Activated CD8-positive, alpha-beta memory T cell treated with anti-CD3 and anti-CD28 coated beads for 48 hours (primary cell): ENCODE data around the gene KRTAP10-1.

Experiments
- DNase-seq, 3 experiments: peaks; one replicate each; pipeline ENCODE4 v3.0.0-alpha.2; 2020; ENCODE audit warnings: low read depth in 2 of 3, low spot score in 2 of 3

KRTAP10-1 gene

DNA sequence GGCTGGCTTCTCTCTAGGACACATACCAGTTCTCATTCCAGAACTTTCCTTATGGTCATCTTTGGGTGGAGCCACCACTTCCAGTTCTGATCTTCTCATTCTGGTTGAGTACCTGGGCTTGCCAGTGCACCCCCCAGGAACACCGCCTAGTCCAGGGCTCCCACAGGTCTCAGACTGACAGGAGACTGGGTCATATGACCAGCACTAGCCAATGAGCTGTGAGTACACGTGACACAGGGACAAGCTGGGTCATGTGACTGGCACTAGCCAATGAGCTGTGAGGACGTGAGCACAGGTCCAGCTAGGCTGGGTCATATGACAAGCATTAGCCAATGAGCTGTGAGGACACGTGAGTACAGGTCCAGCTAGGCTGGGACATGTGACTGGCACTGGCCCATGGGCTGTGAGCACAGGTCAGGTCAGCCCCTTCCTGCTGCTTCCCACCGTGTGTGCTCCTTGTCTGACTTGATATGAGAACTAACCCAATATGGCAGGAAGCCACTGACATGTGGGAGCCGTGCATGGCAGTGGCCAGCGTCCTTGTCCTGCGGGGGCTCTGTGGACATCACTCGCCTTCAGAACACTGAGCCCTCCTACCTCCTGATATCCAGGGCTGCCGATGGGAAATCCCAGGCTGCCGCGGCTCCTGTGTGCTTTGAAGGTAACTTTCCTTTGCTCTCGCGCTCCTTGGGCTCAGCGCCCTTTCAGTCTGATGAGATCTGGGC, 22.7 kb downstream of the KRTAP10-1 start:
- no peak for DNase-seq

DNA sequence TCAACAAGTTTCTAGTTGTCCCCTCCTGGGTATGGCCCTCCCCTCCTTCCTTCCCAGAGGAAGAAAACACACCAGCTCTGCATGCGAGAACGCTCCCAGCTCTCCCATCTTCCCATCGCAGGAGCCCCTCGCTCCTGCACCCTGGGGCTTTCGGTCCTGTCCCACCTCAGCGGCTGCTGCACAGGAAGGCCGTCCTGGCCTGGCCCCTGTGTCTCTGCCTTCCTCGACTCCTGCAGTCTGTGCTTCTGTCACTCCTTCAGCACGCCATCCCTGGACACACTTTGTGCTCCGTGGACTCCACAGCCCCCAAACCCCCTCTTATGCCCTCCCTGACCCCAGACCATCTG, 23.2 kb downstream of the KRTAP10-1 start:
- no peak for DNase-seq

DNA sequence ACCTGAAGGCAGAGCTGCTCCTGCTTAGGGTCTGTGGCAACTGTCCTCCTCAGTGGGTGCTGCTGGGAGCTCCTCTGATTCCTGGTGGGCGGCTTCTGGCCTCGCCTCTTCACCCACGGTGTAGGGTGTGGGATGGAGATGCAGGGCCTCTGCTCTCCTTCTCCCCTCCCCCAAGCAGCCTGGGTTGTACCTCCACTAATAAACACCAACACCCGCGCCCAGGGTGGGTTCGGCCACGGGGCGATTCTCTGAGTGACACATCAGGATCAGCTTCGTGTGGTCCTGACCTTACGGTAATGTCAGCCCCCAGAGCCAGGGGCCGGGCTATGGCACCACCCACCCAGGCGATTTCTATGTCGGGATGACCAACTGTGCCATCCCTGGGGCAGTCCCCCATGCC, 23.7 kb downstream of the KRTAP10-1 start:
- DNase-seq, result no peak

DNA sequence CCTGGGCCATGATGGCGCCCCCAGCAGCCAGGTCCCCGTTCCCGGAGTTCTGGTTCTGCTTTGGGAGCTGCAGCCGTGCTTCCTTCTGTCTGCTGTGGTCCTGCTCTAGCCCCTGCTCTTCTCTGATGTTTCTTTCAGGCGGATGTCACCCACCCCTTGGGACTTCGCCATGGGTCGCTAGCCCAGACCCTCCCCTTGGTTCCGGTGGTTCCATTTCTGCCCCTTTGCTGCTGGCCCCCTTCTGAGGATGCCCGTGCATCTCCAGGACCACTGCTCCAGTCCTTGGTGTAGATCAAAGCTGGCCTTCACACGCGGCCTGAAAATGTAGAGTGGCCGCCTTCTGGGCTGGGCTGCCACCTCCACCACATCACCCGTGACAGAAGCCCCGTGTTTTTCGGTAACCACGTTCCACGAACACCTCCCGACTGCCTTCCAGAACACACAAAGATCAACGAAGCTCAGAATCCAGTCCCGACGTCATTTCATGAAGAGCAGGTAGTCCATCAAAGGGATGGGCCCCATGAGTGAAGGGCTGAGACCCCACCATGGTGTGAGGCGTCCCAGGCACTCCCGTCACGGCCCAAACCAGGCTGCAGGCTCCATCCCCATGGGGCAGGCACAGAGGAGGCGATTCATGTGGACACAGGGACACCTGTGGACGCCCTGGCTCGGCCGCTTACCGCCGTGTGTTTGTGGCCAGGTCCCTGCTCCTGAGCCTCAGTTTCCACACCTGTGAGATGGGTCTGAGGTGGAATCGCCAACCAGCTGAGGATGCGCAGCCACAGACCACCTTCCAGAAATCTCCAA, 24.4 kb downstream of the KRTAP10-1 start:
- no peak for DNase-seq

DNA sequence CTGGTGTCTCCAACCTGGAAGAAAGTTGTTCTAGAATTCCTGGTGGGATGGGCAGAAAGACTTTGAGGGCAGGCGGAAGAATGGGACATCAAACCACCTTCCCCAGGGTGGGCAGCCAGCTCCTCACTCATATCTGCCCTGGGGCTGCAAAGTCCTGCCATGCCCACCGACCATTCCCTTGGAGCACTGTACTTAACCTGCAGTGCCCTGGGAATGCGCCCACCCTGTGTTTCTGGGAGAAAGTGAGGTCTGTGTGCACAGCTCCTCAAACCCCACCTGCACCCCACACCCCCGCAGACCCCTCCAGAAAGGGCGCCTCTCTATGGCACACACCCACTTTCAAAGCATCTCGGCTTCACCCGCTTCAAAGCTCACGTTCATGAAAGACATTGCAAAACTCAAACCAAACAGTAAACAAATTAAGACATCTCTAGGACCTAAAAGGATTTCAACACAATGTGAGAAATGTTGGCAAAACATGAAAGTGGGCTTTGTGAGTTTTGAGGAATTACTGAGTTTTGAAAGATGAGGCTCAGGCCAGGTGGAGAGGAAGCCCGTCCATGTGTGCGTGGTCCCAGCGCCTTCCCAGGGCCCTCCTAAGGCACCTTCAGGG, 25.1 kb downstream of the KRTAP10-1 start:
- no peak for DNase-seq

DNA sequence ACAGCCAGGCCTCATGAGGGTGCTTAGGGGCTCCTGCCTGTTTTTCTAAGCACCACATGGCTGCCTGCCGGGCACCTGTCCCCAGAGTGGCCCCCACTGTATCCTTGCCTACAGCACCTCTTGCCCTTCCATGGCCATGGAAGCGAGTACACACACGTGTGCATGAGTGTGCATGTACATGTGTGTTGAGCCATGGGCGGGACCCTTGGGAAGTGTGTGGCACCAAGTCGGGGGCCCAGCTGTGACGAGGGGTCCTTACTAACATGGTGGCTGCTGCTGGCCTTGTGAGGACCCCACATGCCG, 25.8 kb downstream of the KRTAP10-1 start:
- DNase-seq, result no peak

DNA sequence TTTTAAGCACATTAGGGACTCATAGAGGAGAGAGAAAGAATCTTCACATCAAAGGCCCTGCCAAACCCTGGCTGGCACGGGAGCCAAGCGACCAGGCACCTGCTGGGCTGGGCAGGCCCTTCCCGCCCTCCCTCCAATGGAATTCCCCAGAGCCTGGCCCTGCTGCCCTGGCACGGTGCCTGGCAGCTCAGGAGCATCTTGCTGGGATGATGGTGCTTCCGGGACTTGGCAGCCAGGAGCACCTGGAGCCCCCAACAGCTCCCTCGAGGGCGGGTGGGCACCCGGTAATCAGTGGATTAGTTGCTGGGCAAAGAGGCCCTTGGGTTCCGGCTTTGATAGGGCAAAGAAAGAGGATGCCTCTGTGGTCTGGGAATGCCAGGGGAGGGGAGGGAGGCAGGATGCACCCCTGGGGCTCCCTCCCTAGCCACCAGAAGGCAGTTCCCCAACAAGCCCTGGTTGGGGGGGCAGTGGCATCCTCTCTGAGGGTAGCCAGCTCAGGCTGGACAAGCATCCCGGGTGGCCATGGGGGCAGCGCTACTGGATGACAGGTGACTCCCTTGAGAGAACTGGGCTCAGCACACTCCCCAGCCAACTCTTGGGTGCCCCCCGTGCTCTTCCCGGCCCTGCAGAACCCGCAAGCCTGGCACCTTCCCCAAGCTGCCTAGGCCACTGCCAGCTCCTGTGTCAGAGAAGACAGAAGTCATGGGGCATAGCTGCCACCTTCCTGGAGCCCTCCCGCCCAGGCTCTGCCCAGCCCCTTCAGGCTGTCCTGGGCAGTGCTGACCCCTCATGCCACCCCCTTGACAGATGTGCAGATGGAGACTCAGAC, 26.4 kb downstream of the KRTAP10-1 start:
- DNase-seq, result no peak

DNA sequence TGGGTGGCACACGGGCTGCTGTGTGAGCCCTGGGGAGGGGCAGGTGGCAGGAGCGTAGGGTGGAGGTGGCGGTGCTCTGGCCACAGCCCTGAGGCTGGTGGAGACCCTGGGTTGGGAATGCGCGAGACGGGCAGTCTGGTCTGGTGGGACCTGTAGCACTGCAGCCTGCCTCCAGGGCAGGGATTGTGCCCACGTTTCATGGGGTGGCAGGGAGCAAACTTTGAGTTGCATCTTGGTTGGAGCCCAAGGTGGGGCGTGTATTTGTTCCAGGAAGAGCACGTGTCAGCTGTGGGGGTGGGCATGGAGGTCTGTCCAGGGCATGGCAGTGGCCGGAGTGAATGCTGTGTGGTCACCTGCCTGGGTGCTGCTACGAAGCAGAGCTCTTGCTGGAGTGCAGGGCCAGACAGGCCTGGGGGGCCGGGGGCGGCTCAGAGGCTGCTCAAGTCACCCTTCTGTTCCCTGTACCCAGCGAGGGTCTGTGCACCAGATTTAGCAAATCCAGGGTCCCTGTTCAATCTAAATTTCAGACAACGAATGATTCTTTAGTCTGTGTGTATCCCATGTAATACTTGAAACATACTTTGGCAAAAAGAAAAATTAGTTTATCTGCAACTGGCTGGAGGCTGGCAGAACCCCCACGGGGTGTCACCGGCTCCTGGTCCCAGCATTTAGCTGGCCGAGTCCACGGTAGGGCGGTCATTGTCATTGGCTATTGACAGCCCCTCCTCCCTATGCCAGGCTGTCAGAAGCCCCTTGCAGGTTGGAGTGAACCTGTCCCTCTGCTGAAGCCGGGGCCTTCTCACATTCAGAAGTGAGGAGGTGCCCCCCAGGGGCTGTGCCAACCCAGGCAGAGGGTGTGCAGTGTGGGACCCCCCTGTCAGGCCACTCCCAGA, 27.3 kb downstream of the KRTAP10-1 start:
- DNase-seq, result no peak

DNA sequence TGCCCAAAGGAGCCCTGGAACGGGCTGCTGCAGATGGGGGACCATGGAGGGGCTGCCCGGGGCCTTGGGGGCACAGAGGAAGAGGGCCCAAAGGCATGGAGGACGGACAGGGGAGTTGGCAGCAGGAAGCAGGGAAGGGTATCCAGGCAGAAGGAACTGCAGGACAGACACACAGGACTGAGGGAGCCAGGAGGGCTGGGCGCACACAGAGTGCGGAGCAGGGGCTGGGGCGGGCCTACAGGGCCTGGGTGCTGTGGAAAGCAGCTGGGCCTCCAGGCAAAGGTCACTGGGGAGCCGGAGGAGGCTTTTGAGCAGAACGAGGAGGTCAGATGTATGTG, 28.1 kb downstream of the KRTAP10-1 start:
- DNase-seq, result no peak

DNA sequence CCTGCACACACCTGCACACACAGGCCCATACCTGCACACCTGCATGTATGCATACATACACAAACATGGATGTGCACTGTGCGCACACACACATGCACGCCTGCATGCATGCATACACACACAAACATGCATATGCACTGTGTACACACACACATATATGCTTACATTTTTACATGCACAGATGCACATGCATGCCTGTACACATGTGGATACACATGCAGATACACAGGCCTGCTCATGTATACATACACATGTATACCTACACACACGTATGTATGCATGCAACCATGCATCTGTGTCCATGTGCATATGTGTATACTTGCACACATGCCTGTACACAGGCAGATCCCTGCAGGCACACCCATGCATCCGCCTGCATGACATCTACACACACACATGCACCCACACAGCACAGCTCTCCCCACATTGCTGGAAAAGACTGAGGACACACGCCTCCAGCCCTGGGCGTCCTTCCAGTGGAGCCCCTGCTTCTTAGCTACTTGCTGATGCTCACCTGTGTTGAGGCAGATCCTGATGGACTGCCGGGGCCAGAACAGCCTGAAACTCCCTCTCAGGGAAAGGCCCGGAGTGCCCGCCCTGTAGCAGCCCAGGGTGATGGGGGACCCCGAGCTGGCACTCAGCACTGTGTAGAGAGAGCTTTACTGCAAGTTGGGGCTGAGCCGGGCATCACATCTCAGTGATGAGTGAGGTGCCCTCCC, 28.6 kb downstream of the KRTAP10-1 start:
- no peak for DNase-seq

DNA sequence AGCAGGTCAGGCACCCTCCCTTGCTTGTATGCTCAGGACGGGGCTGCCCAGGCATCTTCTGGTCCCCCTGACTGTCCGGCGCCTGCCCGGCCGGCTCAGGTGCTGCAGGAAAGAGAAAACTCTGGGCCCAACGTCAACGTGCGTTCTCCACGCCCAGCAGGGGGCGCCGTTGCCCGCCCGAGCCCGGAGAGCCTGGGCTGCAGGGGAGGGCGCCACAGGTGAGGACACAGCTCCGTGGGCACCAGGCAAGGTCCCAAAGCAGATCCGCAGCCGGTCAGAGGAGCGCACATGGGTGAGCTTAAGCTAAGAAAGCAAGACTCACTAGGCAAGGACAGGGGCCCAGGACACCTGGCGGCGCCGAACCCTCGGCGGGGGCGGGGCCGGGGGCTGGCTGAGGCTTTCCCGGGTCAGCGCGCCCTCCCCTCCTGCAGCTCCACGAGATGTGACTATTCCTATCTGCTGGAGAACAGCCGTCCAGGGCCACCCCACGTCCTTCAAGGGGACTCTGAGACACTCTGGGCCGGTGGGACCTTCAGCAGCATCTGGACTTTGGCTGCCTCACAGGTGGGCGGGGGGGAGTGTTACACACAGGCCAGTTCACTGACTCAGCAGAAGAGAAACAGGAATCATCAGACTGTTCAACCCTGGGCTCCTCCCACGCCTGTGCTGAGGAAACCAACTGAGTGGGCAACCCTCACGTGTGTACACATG, 29.3 kb downstream of the KRTAP10-1 start:
- peak; percentile 46 to 70 (median 63) for DNase-seq

DNA sequence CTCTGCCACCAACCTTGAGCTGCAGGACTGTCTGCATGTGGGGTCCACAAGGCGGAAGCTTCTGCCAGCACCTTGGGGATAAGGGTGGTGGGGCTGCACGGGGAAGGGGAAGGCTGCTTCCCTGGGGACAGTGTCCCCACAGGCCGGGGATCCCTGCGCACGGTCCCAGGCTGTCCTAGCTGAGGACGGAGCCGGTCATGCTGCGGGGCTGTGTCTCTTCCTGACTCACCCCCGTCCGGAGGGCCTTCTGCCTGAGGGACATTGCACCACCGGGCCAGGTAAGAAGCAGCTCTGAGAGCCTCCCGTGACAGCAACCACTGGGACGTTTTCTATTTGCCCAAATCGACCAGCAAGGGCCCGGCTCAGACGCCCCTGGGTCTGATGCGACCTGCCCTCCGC, 29.9 kb downstream of the KRTAP10-1 start:
- no peak for DNase-seq

DNA sequence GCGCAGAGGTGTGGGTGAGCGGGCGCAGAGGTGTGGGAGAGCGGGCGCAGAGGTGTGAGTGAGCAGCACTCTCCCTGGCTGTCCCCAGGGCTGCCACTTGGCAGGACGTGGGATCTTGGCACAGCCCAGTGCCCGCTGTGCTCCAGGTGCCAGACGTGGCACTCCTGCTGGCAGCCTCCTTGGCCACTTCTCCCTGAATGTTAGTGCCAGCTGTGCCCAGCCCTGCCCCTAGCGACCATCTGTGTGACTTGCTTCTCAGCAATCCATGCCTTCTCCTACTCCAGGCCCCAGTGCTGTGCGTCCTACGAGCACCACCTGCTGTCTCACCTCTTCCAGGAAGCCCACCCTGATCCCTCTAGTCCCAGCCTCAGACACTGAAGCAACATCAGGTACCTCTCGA, 30.5 kb downstream of the KRTAP10-1 start:
- no peak for DNase-seq

DNA sequence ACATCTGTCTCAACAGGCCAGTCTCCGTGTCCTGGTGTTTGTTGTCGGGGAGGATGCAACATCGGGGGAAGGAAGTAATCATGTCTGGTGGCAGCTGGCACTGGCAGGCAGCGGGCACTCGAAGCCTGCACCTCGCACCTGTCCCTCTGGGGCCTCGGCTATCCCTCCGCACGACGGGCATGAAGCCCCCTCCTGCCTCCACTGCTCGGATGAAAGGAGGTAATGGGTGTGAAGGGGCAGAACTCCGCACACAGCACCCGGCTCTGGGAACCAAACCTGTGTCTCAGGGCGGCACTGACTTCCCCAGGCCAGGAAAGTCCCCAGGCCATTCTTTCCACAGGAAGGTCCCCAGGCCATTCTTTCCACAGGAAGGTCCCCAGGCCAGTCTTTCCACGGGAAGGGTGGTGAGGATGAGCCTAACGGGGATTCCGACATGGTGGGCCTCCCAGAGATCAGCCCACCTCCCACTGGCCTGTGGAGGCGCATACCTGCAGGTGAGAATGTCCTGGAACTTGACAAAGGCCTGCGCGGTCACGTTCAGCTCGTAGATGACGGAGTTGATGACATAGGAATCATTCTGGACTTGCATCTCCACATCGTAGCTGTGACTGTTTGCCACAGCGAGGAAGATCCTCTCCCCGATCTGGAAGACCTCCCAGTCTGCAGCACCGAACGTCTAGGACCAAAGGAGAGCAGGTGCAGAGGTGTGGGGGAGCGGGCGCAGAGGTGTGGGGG, 31.1 kb downstream of the KRTAP10-1 start:
- DNase-seq, result no peak

DNA sequence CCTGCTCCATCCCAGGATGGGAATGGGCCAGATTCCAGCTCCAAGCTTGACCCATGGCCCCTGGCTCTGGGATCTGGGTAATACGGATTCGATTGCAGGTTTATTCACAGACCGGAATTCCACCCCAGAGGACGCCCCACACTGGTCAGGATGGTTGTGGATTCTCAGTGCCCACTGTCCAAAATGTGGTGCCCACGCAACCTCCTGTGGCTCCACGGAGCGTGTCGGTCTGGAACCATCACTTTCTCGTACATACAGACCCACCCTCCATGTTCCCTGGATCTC, 31.6 kb downstream of the KRTAP10-1 start:
- DNase-seq, result no peak

DNA sequence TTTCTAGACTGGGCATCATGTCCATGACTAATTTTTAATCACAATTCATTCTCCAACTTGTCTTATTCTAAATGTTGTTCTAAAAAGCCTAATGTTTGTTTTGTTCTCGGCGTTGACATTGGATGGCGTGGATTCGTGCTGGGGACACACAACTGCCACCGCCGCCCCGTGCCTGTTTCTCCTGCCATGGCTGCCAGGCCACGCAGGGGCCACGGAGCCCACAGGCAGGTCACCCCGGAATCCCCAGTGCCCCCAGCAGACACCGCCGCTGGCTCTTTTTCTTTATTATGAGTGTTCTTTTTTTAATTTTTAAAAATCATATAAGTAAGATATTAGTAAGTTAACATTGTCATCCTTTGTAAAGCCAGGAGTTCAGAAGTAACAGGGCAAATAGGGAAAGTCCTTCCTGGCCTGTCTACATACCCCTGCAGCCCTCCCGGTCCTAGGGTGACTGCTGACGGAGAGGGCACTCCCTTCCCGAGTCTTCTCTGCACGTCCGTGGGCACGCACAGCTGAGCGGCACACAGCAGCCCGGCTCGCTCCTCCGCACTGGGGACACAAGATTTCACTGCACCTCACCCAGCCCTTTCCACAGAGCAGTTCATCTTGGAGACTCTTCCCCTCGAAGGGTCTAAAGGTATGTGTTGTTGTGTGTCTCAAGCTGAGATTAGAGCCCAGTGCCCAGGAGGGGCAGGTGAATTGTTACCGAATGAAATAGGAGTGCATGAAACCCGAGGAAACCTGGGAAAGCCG, 32.1 kb downstream of the KRTAP10-1 start:
- DNase-seq, result no peak

DNA sequence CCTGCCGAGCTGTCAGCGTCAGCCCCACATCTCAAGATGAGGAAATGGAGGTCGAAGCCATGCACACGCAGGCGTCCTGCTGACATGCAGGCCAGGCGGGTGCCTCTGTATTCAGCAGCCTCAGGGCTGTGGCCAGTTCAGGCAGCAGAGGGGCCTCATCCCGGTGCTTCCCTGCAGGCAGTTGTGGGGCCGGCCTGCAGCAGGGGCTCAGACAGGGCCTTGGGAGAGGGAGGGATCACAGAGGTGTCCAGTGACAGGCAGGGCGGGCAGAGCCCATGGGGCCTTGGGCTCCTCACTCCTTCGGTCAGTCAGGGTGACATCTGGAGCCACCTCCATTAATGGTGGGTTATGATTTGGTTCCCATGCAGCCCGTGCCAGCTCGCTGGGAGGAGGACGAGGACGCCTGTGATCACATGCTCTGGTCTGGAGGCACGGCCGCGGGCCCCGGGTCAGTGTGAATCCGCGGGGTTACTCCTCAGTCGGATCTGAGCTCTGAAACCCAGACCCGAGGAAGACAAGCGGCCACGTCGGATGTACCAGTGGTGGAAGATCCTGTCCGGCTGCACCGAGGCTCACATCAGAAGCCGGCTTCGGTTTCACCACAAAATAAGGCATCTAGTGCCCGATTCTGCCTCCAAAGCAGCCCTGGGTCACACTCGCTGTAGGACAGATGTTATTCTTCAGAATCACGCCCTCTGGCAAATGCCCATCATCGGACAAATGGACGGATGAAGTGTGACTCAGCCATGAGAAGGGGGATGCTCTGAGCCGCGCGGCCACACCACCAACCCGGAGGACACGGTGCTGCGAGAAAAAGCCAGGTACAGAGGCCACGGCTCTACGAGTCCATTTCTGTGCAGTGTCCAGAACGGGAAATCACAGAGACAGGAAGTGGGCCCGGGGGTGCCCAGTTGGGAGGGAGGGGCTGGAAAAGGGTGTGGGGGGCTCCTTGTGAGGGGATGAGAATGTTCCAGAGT, 33.4 kb downstream of the KRTAP10-1 start:
- no peak for DNase-seq
